Bladder microvascular endothelial cell (primary cell): Measurements from ENCODE around the gene COPS9. TPM values are rescaled to one million over a fixed set of nuclear protein-coding genes. Genes with fewer than 3 reads are reported as not detected.

Experiments used
- total RNA-seq: library from RNA; depleted of rRNA; stranded (reverse); fragments of >200 nt; gene quantifications from 2 replicates; pipeline ENCODE4 v1.2.3, GENCODE V29; 2014

Gene COPS9
- 95.6 and 197 TPM in 2 replicates for total RNA-seq

GRCh38 chr2:240136013-240136670, at the start of gene COPS9:
Gene COPS9 (minus strand): TSS chr2:240136305. CDS start chr2:240136284, 21 bp downstream.

GRCh38 chr2:240140511-240140910, 4.4 kb upstream of the COPS9 start, which contains the start of gene OTOS:
Gene OTOS (minus strand): TSS chr2:240140658. CDS start chr2:240140326, 332 bp downstream.

Other genes with a start within 250 kb of the COPS9 start
- 88.2 and 109 TPM in 2 replicates for gene NDUFA10, start 111.0 kb downstream of the COPS9 start, total RNA-seq
- gene OR6B2, start 105.9 kb downstream of the COPS9 start, total RNA-seq, result not detected in 2 replicates
- gene OR6B3, start 82.8 kb downstream of the COPS9 start, total RNA-seq, result not detected in 2 replicates
- gene OTOS, start 4.4 kb upstream of the COPS9 start, total RNA-seq, result not detected in 2 replicates